K562 (cell line): ENCODE measurements around the gene KCNH2. TPM values are rescaled to one million over a fixed set of nuclear protein-coding genes. Genes with fewer than 3 reads are reported as not detected.

Source experiments
- CTBP1 ChIP-seq: fragments of 450-650 bp; IDR thresholded peaks from 2 replicates; pipeline ENCODE4 v1.6.1; 2016; ENCODE audit warnings: borderline replicate concordance
- CXXC5 ChIP-seq: fragments of 250-450 bp; sonication (Bioruptor Pico); IDR thresholded peaks from 2 replicates; pipeline ENCODE4 v1.8.0; 2022; ENCODE audit warnings: inconsistent platforms, mild to moderate bottlenecking, moderate library complexity
- DDX20 ChIP-seq: fragments of 450-650 bp; IDR thresholded peaks from 2 replicates; pipeline ENCODE4 v1.6.1; 2016; ENCODE audit warnings: missing genetic modification characterization, low read depth, mild to moderate bottlenecking, missing compliant biosample characterization, moderate library complexity
- E2F6 ChIP-seq, 2 experiments: IDR thresholded peaks; 2 replicates each; pipeline ENCODE4 v1.6.1; 2011; ENCODE audit warnings: borderline replicate concordance in 1 of 2, control low read depth in 1 of 2, low read depth in 1 of 2, low read length in 1 of 2, mild to moderate bottlenecking in 1 of 2, mixed read lengths in 1 of 2, moderate library complexity in 1 of 2; ENCODE audit not compliant: insufficient read depth in 1 of 2, insufficient read length in 1 of 2, poor library complexity in 1 of 2, severe bottlenecking in 1 of 2; ENCODE audit errors: extremely low read depth in 1 of 2
- FOXO4 ChIP-seq: fragments of 450-650 bp; formaldehyde crosslinking; IDR thresholded peaks from 2 replicates; pipeline ENCODE4 v1.4.0; 2020; ENCODE audit warnings: mild to moderate bottlenecking, moderate library complexity
- HDAC1 ChIP-seq, 2 experiments: fragments of 450-650 bp; IDR thresholded peaks; 2 replicates each; pipeline ENCODE4 v1.6.1; 2016 to 2017; ENCODE audit warnings: inconsistent platforms in 1 of 2, mild to moderate bottlenecking in 1 of 2, moderate library complexity in 1 of 2
- HDAC2 ChIP-seq: fragments of 450-650 bp; IDR thresholded peaks from 2 replicates; pipeline ENCODE4 v1.6.1; 2016; ENCODE audit warnings: mild to moderate bottlenecking
- JUND ChIP-seq, 2 experiments: IDR thresholded peaks; 2 replicates in 1 of 2; 3 replicates in 1 of 2; pipeline ENCODE4 v1.6.1; 2011; ENCODE audit warnings: borderline replicate concordance in 2 of 2, low read depth in 2 of 2, low read length in 2 of 2, improper control_type of control experiment in 1 of 2, missing biosample characterization in 1 of 2, missing genetic modification characterization in 1 of 2, missing genetic modification reagents in 1 of 2
- MAFG ChIP-seq: fragments of 450-650 bp; conservative IDR thresholded peaks from 2 replicates; pipeline ENCODE4 v1.6.1; 2016; ENCODE audit warnings: missing genetic modification characterization, missing compliant biosample characterization
- MAFK ChIP-seq: IDR thresholded peaks from 2 replicates; pipeline ENCODE4 v1.6.1; 2011; ENCODE audit warnings: low read length, improper control_type of control experiment
- MNT ChIP-seq, 2 experiments: fragments of 450-650 bp; conservative IDR thresholded peaks; 2 replicates each; pipeline ENCODE4 v1.6.1; 2017; ENCODE audit warnings: mild to moderate bottlenecking in 2 of 2, moderate library complexity in 2 of 2
- PKNOX1 ChIP-seq: fragments of 450-650 bp; IDR thresholded peaks from 2 replicates; pipeline ENCODE4 v1.6.1; 2016
- PRMT5 ChIP-seq: sonication (generic); formaldehyde crosslinking; IDR thresholded peaks from 2 replicates; pipeline ENCODE4 v1.5.0; 2020; ENCODE audit warnings: missing genetic modification reagents
- SMARCA4 ChIP-seq: fragments of 450-650 bp; IDR thresholded peaks from 2 replicates; pipeline ENCODE4 v1.6.1; 2016
- SOX6 ChIP-seq: fragments of 450-650 bp; IDR thresholded peaks from 2 replicates; pipeline ENCODE4 v1.6.1; 2014; ENCODE audit warnings: mild to moderate bottlenecking
- TCF15 ChIP-seq: fragments of 250-450 bp; sonication (Bioruptor Pico); IDR thresholded peaks from 2 replicates; pipeline ENCODE4 v1.8.0; 2022; ENCODE audit warnings: moderate library complexity, mild to moderate bottlenecking, inconsistent platforms
- TEAD2 ChIP-seq: fragments of 450-650 bp; IDR thresholded peaks from 2 replicates; pipeline ENCODE4 v1.6.1; 2016; ENCODE audit warnings: missing genetic modification characterization, control low read depth, missing compliant biosample characterization
- ZFP36 ChIP-seq: fragments of 150-350 bp; IDR thresholded peaks from 2 replicates; pipeline ENCODE4 v1.6.1; 2018; ENCODE audit warnings: low read length, low read depth; ENCODE audit not compliant: partially characterized antibody
- ZKSCAN1 ChIP-seq: fragments of 150-350 bp; IDR thresholded peaks from 2 replicates; pipeline ENCODE4 v1.6.1; 2016; ENCODE audit warnings: low read depth, low read length
- ZNF316 ChIP-seq: fragments of 450-650 bp; IDR thresholded peaks from 2 replicates; pipeline ENCODE4 v1.6.1; 2016
- polyA plus RNA-seq, 8 experiments: library from polyadenylated mRNA; depleted of rRNA in 4 of 8; stranded (reverse) in 5 of 8; unstranded in 3 of 8; fragments of >200 nt; fragmentation: Nextera tagmentation in 2 of 8; fragmentation: Illumina TruSeq in 1 of 8; extraction: Ambion mirVana in 2 of 8; extraction: Trizol in 1 of 8; gene quantifications; 2 replicates each; pipeline versions ENCODE4 v1.2.1 to v1.2.3, GENCODE V29; 2011 to 2014; ENCODE audit warnings: inconsistent platforms in 1 of 8, missing spikeins in 1 of 8
- total RNA-seq, 7 experiments: library from RNA; depleted of rRNA in 6 of 7; stranded (reverse); fragments of >200 nt in 6 of 7; fragmentation: Illumina TruSeq in 2 of 7; extraction: Trizol in 2 of 7; gene quantifications; 2 replicates each; pipeline versions ENCODE4 v1.2.1 to v1.2.3, GENCODE V29; 2011 to 2021; ENCODE audit warnings: low replicate concordance in 1 of 7

Gene KCNH2
- total and polyA plus RNA-seq, 9 of the 15 experiments (the other 6 are each of a cell fraction or from before 2014, with no cell fraction given) = 18.1 to 368 (median 218) TPM

GRCh38 chr7:151003572-151003971 lies 25.5 kb upstream of the KCNH2 start (continued):
- TF ChIP-seq PKNOX1 (peak; percentile 82), HDAC2 (0 out of 2 replicates have a peak, but pooled peaks have one; percentile 53), PRMT5 (no peak), ZKSCAN1 (0 out of 2 replicates have a peak, but pooled peaks have one; percentile 12), HDAC1 (IDR thresholded peaks at IDR 0.05) (peak in 1 of 2 experiments; percentile 51; a peak in 1 of 4 replicates), JUND (IDR thresholded peaks at IDR 0.05; ENCODE audit: borderline replicate concordance, low read depth, low read length) (0 out of 2 replicates have a peak, but pooled peaks have one; percentile 43), JUND (tag; IDR thresholded peaks at IDR 0.05; ENCODE audit: borderline replicate concordance, low read depth, low read length) (peak; percentile 52; the same call in 2 of the 3 replicates), MAFG (peak; percentile 68), TEAD2 (tag) (peak; percentile 37; the same call in 1 of the 2 replicates), MAFK (peak; percentile 71), ZNF316 (peak; percentile 68), SOX6 (peak; percentile 68), MNT (conservative IDR thresholded peaks at IDR 0.05) (peak in 1 of 2 experiments; percentile 57; a peak in 1 of 4 replicates), TCF15 (CRISPR knock-in tag) (no peak), E2F6 (IDR thresholded peaks at IDR 0.05; ENCODE audit: borderline replicate concordance in 1 of 2, extremely low read depth in 1 of 2, insufficient read depth in 1 of 2, insufficient read length in 1 of 2, low read depth in 1 of 2, low read length in 1 of 2, poor library complexity in 1 of 2, severe bottlenecking in 1 of 2) (peak; percentile 38 to 70), ZFP36 (peak; percentile 6), CXXC5 (CRISPR knock-in tag) (peak; percentile 41), CTBP1 (peak; percentile 71; the same call in 1 of the 2 replicates), FOXO4 (CRISPR knock-in tag) (no peak), SMARCA4 (peak; percentile 60), DDX20 (no peak)
